GM10847 (cell line): ENCODE data around the gene CPZ.

Source experiments
- POLR2A ChIP-seq: IDR thresholded peaks from 2 replicates; pipeline ENCODE4 v1.6.1; 2011; ENCODE audit not compliant: insufficient read length; ENCODE audit errors: extremely low read depth

Gene CPZ

GRCh38 chr4:8594097-8595038 lies 1.8 kb downstream of the CPZ start:
- TF ChIP-seq POLR2A, result no peak

GRCh38 chr4:8595237-8596087 lies 2.9 kb downstream of the CPZ start:
- no peak for TF ChIP-seq POLR2A

DNA sequence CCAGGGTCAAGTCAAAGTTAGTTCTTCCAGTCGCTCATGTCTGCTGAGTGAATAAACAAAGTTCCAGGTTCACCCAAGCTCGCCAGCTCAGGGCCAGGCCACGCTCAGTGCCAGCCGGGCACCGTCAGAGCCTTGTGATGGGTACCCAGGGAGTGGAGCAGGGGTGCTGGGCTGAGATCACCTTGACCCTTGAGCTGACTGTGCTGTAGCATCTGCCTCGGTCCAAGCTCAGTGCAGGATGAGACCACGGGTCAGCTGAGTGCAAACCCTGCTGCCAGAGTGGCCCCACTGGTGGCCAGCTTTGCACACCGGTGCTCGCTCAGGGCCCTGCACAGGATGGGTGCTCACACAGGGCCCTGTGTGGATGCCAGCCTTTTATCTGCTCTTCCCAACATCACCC lies 4.3 kb downstream of the CPZ start:
- TF ChIP-seq POLR2A, result no peak

DNA sequence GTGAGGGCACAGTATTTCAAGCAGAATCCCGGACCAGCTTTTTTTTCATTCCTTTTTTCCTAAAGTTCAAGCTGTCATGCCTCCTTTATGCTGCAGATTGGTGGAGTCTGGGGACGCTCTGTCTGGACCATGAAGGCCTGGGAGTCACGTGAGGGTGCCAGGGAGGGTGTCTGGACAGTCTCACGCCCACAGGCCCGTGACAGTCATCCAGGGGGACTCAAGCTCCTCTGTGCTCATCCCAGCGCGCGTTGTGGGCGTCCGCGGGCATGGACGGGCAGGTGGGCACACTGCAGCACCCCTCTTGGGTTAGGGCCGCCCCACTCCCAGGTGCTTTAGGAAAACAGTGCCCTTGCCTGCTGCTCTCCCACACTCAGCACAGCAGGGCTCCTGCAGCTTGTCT lies 4.8 kb downstream of the CPZ start:
- TF ChIP-seq POLR2A, result no peak

DNA sequence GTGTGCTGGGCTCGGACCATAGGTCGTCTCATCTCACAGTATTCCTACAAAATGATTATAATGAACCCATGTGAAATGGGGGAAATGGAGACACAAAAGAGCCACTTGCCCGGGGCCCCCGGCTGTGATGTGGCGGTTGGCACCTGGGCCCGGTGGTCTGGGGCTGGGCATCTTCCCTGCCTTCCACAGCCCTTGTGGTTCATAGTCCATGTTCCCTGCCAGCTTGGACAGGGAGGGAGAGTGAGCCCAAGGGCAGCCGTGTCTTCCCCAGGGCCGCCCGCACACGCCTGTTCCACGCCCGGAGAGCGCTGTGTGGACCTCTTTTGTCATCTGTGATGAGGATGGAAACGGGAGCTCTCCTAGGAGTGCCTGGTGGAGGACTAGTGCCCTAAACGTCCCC lies 5.2 kb downstream of the CPZ start:
- no peak for TF ChIP-seq POLR2A

DNA sequence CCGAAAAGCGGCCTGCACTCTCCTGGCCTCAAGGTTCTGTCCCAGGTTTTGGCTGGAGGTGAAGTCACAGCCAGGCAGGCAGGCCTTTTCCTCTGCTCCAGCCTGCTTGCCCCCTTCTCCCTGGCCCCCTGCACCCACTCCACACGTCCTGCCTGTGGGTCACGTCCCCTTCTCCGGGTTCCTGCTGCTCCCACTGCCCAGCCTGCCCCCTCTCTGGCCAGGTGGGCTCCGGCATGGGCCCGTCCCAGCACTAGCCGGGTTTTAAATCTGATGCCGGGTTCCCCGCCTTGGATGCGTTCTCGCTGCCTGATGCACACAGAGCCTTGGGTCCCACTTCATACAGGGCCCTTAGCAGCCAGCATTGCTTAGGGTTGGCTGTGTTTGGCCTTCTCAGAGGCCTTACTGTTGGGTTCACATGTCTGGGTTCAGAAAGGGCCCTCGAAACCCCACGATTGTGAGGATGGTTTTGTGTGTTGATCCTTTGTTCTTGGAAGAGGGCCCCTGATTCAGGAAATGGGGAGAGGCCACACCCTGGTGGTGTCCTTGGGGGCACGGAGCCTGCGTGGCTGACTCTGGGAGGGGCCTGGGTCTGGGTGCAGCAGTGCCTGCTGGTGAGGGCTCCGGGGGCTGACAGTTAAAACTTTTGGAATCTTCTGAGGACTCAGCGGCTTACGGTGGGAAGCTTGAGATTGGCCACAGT lies 6.0 kb downstream of the CPZ start:
- TF ChIP-seq POLR2A, result no peak

GRCh38 chr4:8599091-8599460 lies 6.5 kb downstream of the CPZ start:
- no peak for TF ChIP-seq POLR2A

DNA sequence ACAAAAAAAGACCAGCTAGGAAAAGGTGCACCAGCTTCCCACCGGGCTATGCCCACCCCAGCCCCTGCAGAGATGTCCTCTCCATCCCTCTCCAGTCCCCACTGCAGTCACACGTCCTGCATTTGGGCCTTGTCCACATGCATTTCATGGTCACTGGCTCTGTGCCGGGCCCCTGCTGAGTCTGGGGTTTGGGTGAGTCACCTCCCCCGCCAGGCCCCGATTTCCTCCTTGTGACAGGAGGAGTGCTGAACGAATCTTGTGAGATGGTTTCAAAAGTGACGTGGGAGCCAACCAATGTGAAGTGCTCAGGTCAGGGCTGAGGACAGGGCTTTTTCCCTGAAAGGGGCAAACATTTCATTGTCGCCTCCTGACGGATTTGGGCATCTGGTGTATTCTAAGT lies 7.1 kb downstream of the CPZ start:
- TF ChIP-seq POLR2A, result no peak

DNA sequence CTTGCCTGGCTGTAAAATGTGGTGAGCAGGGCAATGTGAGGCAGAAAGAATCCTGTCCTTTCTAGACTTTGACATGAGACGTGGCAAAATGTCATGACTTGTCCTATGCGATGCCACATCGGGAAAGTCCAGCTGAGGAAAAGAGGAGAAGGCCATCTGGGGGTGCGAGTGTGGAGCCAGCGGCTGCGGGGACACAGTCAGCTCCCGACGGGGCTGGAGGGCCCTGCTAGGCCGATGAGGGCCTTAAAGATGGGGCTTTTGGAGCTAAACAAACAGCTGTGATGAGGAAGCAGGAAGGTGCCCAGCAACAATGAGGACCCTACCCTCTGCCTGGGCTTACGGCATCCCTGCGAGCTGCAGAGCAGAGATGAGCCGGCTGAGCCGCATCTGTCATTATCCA lies 7.7 kb downstream of the CPZ start:
- TF ChIP-seq POLR2A, result no peak

- no peak for TF ChIP-seq POLR2A
Observed at GRCh38 chr4:8600686-8601085, 8.1 kb downstream of the CPZ start.

- TF ChIP-seq POLR2A, result no peak
Observed at GRCh38 chr4:8601086-8601485, 8.5 kb downstream of the CPZ start.

GRCh38 chr4:8601556-8601955 lies 9.0 kb downstream of the CPZ start:
- no peak for TF ChIP-seq POLR2A

DNA sequence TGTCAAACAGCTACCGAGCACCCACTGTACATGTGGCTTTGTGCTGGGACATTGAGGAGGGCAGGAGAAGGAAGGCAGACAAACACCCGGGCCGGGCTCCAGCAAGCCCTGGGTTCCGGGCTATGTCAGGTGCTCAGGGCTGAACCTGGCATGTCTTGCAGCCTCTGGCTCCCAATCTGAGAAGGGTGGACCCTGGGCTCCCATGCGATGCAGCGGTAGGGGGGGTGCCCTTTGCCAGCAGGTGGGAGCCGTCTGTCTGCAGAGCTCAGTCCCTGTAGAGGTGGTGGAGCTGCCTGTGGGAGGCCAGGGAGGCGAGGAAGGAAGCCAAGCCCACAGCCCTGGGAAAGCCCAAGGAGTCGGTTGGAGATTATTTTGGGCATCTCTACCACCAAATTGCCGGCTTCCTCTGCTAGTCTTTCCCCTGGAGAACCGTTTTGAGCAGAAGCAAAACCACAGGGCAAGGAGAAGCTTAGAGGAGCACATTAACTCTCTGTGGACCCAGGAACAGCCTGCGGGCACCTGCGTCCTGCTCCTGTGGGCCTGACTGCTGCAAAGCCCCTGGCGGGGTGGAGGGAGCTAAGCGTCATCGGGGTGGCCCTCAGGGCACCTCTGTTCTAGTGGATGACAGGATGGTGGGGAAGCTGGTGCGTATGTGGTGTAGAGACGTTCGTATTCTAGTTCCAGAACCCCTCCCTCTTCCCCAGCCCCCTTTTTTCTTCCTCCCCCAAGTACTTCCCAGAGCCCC lies 10.3 kb downstream of the CPZ start:
- no peak for TF ChIP-seq POLR2A

DNA sequence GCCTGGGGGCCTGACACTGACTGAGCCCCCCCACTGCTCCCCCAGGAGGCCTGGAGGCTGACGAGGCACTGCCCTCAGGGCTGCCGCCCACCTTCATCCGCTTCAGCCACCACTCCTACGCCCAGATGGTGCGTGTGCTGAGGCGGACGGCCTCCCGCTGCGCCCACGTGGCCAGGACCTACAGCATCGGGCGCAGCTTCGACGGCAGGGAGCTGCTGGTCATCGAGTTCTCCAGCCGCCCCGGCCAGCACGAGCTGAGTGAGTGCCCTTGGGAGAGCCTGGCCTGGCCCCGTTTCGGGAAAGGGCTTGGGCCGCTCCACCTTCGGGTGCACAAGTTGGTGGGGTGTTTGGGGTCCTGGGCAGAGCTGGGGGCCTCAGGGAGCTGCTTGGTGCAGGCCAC lies 11.4 kb downstream of the CPZ start:
- no peak for TF ChIP-seq POLR2A

GRCh38 chr4:8605289-8605688 lies 12.7 kb downstream of the CPZ start:
- no peak for TF ChIP-seq POLR2A
